IgD-negative memory B cell (primary cell): ENCODE measurements around the gene SF3B3. TPM values are rescaled to one million over a fixed set of nuclear protein-coding genes. Genes with fewer than 3 reads are reported as not detected.
A peak's percentile ranks its signal among the peaks of the same experiment; 100 is the strongest.

Experiments used
- H3K27ac Mint-ChIP-seq, 3 donors: one replicate each; pipeline ENCODE4 v1.8.0; 2020 to 2022; ENCODE audit warnings: mild to moderate bottlenecking in 3 of 3, mixed read lengths in 3 of 3, moderate library complexity in 1 of 3
- H3K27me3 Mint-ChIP-seq: one replicate; pipeline ENCODE4 v1.8.0; 2021; ENCODE audit warnings: mixed read lengths
- H3K36me3 Mint-ChIP-seq: one replicate; pipeline ENCODE4 v1.8.0; 2020; ENCODE audit warnings: mild to moderate bottlenecking, mixed read lengths
- H3K4me1 Mint-ChIP-seq, 3 donors: one replicate each; pipeline ENCODE4 v1.8.0; 2020 to 2022; ENCODE audit warnings: mixed read lengths in 3 of 3, mild to moderate bottlenecking in 1 of 3
- H3K4me3 Mint-ChIP-seq, 4 donors: one replicate each; pipeline ENCODE4 v1.8.0; 2020 to 2022; ENCODE audit warnings: mild to moderate bottlenecking in 4 of 4, mixed read lengths in 4 of 4, moderate library complexity in 3 of 4
- H3K9me3 Mint-ChIP-seq, 3 donors: one replicate each; pipeline ENCODE4 v1.8.0; 2020 to 2021; ENCODE audit warnings: mixed read lengths in 3 of 3, mild to moderate bottlenecking in 1 of 3
- polyA plus RNA-seq: library from polyadenylated mRNA; unstranded; fragments of 300-500 nt; fragmentation: Illumina TruSeq; gene quantifications from one replicate; pipeline ENCODE4 v1.2.3, GENCODE V29; 2021

SF3B3 gene
- polyA plus RNA-seq, 1 donor from 2014 or later: 122 TPM

- no peaks in the 10 kb centered on the region for H3K9me3 Mint-ChIP-seq
- no peak overlapping the region for H3K4me3 Mint-ChIP-seq
- no peaks in the 10 kb centered on the region for H3K4me1 Mint-ChIP-seq
- H3K27me3 Mint-ChIP-seq: no peaks in the 10 kb centered on the region
- H3K27ac Mint-ChIP-seq: no peak overlapping the region
- peaks cover 1% of the 10 kb centered on the region for H3K36me3 Mint-ChIP-seq
Observed at GRCh38 chr16:70568601-70569237, 45.1 kb downstream of the SF3B3 start.

- Mint-ChIP-seq H3K4me1 (peaks cover 0 to under 1% (median 0%) of the 10 kb centered on the region in 3 donors), H3K27ac (no peak overlapping the region), H3K27me3 (no peaks in the 10 kb centered on the region), H3K4me3 (no peak overlapping the region), H3K9me3 (no peaks in the 10 kb centered on the region), H3K36me3 (peaks cover 1% of the 10 kb centered on the region)
Observed at GRCh38 chr16:70569752-70570151, 46.1 kb downstream of the SF3B3 start.

- Mint-ChIP-seq H3K9me3 (no peaks in the 10 kb centered on the region), H3K27me3 (no peaks in the 10 kb centered on the region), H3K4me1 (peaks cover 0 to 2% (median 0%) of the 10 kb centered on the region in 3 donors), H3K36me3 (peaks cover 1% of the 10 kb centered on the region), H3K27ac (no peak overlapping the region), H3K4me3 (no peak overlapping the region)
Observed at GRCh38 chr16:70570967-70571570, 47.5 kb downstream of the SF3B3 start.

DNA sequence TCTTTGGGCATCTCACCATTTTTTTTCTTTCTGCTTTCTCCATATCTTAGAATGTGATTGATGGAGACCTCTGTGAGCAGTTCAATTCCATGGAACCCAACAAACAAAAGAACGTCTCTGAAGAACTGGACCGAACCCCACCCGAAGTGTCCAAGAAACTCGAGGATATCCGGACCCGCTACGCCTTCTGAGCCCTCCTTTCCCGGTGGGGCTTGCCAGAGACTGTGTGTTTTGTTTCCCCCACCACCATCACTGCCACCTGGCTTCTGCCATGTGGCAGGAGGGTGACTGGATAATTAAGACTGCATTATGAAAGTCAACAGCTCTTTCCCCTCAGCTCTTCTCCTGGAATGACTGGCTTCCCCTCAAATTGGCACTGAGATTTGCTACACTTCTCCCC lies 48.0 kb downstream of the SF3B3 start:
- Mint-ChIP-seq H3K4me1 (peaks cover 0 to 6% (median 4%) of the 10 kb centered on the region in 3 donors), H3K4me3 (no peak overlapping the region), H3K9me3 (no peaks in the 10 kb centered on the region), H3K27me3 (no peaks in the 10 kb centered on the region), H3K27ac (no peak overlapping the region), H3K36me3 (peaks cover 1% of the 10 kb centered on the region)

GRCh38 chr16:70572050-70572925 lies 48.7 kb downstream of the SF3B3 start:
- Mint-ChIP-seq H3K27me3 (no peaks in the 10 kb centered on the region), H3K4me1 (peaks cover 0 to 6% (median 4%) of the 10 kb centered on the region in 3 donors), H3K4me3 (no peak overlapping the region), H3K36me3 (peaks cover 1% of the 10 kb centered on the region), H3K9me3 (no peaks in the 10 kb centered on the region), H3K27ac (peak overlapping the region in 1 of 3 donors; percentile 46)

GRCh38 chr16:70572926-70573270 lies 49.3 kb downstream of the SF3B3 start:
- peaks cover 1% of the 10 kb centered on the region for H3K36me3 Mint-ChIP-seq
- no peaks in the 10 kb centered on the region for H3K9me3 Mint-ChIP-seq
- H3K27ac Mint-ChIP-seq: peak overlapping the region in 2 of 3 donors; percentile 46 to 86
- H3K27me3 Mint-ChIP-seq: no peaks in the 10 kb centered on the region
- H3K4me3 Mint-ChIP-seq: no peak overlapping the region
- H3K4me1 Mint-ChIP-seq: peaks cover 0 to 6% (median 4%) of the 10 kb centered on the region in 3 donors

GRCh38 chr16:70573451-70574121 lies 50.0 kb downstream of the SF3B3 start:
- Mint-ChIP-seq H3K27ac (peak overlapping the region in 1 of 3 donors; percentile 86), H3K36me3 (no peaks in the 10 kb centered on the region), H3K27me3 (no peaks in the 10 kb centered on the region), H3K9me3 (no peaks in the 10 kb centered on the region), H3K4me1 (peaks cover 0 to 6% (median 4%) of the 10 kb centered on the region in 3 donors), H3K4me3 (no peak overlapping the region)

DNA sequence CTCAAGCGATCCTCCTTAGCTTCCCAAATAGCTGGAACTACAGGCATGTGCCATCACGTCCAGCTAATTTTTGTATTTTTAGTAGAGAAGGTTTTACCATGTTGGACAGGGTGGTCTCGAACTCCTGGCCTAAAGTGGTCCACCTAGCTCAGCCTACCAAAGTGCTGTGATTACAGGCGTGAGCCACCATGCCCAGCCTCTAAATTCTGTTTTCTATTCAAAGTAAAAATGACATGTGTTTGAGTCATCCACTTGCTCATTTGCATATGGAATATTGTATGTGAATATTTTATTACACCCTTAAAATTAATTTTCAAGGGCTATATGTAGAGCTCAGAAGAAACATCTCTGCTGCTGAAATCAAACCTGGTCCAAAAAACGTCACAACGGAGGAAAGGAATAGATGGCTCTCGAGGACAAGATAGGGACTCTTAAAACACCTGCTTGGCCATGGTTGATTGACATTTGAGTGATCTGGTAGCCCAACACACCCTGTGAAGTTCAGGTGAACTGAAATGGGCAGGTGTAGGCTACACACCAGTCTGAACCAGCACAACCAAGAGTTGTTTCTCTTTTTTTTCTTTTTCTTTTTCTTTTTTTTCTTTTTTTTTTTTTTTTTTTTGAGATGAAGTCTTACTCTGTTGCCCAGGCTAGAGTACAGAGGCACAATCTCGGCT lies 51.1 kb downstream of the SF3B3 start:
- Mint-ChIP-seq H3K4me3 (no peak overlapping the region), H3K9me3 (no peaks in the 10 kb centered on the region), H3K27me3 (no peaks in the 10 kb centered on the region), H3K36me3 (no peaks in the 10 kb centered on the region), H3K4me1 (peaks cover 0 to 6% (median 4%) of the 10 kb centered on the region in 3 donors), H3K27ac (peak overlapping the region in 1 of 3 donors; percentile 59)

GRCh38 chr16:70575376-70575775 lies 51.8 kb downstream of the SF3B3 start:
- Mint-ChIP-seq H3K4me3 (no peak overlapping the region), H3K9me3 (no peaks in the 10 kb centered on the region), H3K27ac (no peak overlapping the region), H3K27me3 (no peaks in the 10 kb centered on the region), H3K4me1 (peaks cover 0 to 6% (median 4%) of the 10 kb centered on the region in 3 donors), H3K36me3 (no peaks in the 10 kb centered on the region)

DNA sequence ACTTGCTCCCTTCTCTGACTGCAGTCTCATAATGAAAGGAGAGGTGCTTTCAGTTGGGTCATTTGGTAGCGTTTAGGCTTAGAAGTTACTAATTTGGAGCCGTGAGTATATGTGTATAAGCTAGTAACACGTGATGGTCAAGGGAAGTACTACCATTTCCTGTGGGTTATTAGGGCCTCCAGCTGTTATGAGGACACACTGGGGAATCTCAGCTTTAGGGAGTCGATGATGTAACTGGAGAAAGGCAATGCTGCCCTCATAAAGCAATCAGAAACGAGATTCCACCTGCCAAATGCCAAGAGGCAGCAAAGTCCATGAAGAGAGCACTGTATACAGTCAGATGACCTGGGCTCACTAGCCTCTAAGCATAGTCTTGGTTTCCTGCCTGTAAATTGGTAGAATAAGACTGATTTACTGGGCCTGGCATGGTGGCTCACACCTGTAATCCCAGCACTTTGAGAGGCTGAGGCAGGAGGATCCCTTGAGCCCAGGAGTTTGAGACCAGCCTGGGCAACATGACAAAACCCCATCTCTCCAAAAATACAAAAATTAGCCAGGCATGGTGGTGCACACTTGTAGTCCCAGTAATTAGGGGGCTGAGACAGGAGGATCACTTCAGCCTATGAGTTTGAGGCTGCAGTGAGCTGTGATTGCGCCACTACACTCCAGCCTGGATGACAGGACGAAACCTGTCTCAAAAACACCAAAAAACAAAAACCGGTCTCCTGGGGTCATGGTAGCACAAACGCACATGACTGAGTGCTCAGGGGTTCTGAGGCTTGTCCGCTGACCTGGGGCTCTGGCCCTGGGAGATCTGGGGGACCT lies 53.0 kb downstream of the SF3B3 start:
- Mint-ChIP-seq H3K36me3 (no peaks in the 10 kb centered on the region), H3K4me3 (peak overlapping the region in 1 of 4 donors; percentile 39), H3K9me3 (no peaks in the 10 kb centered on the region), H3K27ac (peak overlapping the region in 1 of 3 donors; percentile 1), H3K27me3 (no peaks in the 10 kb centered on the region), H3K4me1 (peaks cover 0 to 6% (median 4%) of the 10 kb centered on the region in 3 donors)

- no peaks in the 10 kb centered on the region for H3K27me3 Mint-ChIP-seq
- H3K4me3 Mint-ChIP-seq: no peak overlapping the region
- H3K9me3 Mint-ChIP-seq: no peaks in the 10 kb centered on the region
- peaks cover 0 to 6% (median 4%) of the 10 kb centered on the region in 3 donors for H3K4me1 Mint-ChIP-seq
- no peaks in the 10 kb centered on the region for H3K36me3 Mint-ChIP-seq
- H3K27ac Mint-ChIP-seq: no peak overlapping the region
Observed at GRCh38 chr16:70577256-70577698, 53.7 kb downstream of the SF3B3 start.

DNA sequence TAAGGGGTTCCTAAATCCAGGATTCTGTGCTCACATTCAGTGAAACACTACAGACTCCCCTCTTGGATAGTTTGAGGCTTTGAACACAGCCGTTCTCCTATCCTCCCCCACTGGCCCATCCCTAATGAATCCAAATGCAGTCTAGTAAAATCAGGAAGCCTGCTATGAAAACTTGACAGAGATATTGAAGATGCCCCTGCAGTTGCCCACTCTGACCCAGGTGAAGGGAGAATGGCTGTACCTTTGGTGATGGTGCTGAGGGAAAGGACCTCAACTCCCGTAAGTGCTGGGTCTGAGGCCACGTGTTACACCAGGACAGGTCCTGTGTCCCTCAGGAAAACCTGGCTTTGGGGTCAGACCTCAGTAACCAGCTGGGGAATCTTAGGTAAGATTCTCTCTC lies 54.4 kb downstream of the SF3B3 start:
- no peak overlapping the region for H3K4me3 Mint-ChIP-seq
- no peaks in the 10 kb centered on the region for H3K36me3 Mint-ChIP-seq
- no peaks in the 10 kb centered on the region for H3K9me3 Mint-ChIP-seq
- peaks cover 0 to 6% (median 4%) of the 10 kb centered on the region in 3 donors for H3K4me1 Mint-ChIP-seq
- H3K27ac Mint-ChIP-seq: no peak overlapping the region
- H3K27me3 Mint-ChIP-seq: no peaks in the 10 kb centered on the region

DNA sequence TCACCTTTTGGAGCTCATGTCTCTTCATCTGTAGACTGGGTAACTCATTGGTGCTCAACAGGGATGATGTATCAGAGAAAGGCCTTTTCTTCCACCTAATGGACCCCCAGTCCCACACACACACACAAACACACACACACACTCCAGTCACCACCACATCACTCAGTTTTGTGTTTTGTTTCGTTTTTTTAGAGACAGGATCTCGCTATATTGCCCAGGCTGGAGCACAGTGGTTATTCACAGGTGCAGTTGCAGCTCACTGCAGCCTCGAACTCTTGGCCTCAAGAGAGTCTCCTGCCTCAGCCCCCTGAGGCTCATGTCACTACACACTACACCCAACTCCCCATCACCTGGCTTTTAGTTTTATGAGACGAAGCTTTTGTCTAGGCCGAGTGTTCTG lies 55.6 kb downstream of the SF3B3 start:
- peaks cover 0 to 6% (median 4%) of the 10 kb centered on the region in 3 donors for H3K4me1 Mint-ChIP-seq
- no peaks in the 10 kb centered on the region for H3K27me3 Mint-ChIP-seq
- H3K9me3 Mint-ChIP-seq: no peaks in the 10 kb centered on the region
- no peak overlapping the region for H3K4me3 Mint-ChIP-seq
- H3K36me3 Mint-ChIP-seq: no peaks in the 10 kb centered on the region
- no peak overlapping the region for H3K27ac Mint-ChIP-seq
